Omental fat pad (tissue), 4 donors: Measurements from ENCODE around the gene RSPO4. TPM values are rescaled to one million over a fixed set of nuclear protein-coding genes. Genes with fewer than 3 reads are reported as not detected.

Source experiments
- ATAC-seq: fragments of 150-250 bp; one replicate; pipeline ENCODE4 v1.9.1; 2016; ENCODE audit warnings: mild to moderate bottlenecking, moderate library complexity; ENCODE audit not compliant: low FRiP score
- DNase-seq: peaks from one replicate; pipeline ENCODE4 v3.0.0-alpha.2; 2019; ENCODE audit warnings: low spot score
- CTCF ChIP-seq, 3 donors: fragments of 450-650 bp; IDR thresholded peaks; one replicate each; pipeline ENCODE4 v1.5.1; 2016 to 2017; ENCODE audit warnings: antibody characterized with exemption in 3 of 3, mild to moderate bottlenecking in 3 of 3, moderate library complexity in 2 of 3
- total RNA-seq, 4 donors: library from RNA; depleted of rRNA; stranded (reverse); fragments of >200 nt; gene quantifications; one replicate each; pipeline ENCODE4 v1.1.0, GENCODE V29; 2016

RSPO4 gene
- total RNA-seq, 4 donors from 2014 or later = not detected

DNA sequence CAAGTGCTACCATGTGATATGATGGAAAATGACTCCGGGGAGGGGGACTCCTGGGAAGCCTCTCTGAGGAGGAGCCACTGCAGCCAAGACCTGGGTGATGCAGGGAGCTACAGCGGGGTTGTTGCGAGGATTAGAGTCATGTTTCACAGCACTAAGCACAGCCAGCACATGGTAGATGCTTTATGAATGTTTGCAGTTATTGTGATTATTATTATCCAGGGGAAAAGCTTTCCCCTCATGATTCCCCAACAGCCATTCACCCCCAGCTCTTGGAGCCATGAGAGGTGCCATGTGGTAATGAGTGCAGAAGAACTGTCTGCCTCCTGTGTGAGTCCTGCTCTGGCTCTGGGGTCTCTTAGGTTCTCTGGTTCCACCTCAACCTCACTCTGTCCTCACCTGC is 39.9 kb downstream of the RSPO4 start:
- DNase-seq (no peak), ATAC-seq (no peak)
- TF ChIP-seq CTCF (IDR thresholded peaks at IDR 0.05) = no peak

GRCh38 chr20:961768-962167 is 40.3 kb downstream of the RSPO4 start:
- DNase-seq = no peak
- ATAC-seq = no peak
- no peak for TF ChIP-seq CTCF (IDR thresholded peaks at IDR 0.05)

DNA sequence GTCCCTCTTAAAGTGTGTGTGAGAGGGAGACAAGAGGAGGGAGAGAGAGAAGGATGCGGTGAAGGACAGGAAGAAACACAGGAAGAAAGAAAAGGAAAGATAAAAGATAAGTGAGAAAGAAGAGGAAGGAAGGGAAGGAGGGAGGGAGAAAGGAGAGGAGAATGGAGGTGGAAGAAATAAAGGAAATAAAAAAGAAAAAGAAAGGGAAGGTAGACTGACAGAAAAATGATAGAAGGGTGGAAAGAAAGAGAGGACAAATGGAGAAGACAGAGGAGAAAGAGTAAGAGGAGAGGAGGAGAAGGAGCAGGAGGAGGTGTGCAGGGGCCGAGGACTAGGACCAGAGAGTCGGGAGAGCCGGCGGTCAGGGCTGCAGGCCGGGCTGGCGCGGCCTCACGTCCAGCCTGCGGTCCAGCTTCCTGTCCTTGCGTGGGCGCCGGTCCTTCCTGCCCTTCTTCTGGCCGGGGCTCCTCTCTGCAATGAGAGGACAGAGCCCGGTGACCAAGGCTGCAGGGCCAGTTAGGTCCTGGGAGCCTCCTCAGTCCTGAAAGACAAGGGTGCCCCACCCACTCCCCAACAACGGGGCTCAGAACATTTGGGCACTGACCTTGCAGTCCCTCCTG is 42.0 kb downstream of the RSPO4 start:
- ATAC-seq (no peak), DNase-seq (no peak)
- TF ChIP-seq CTCF (IDR thresholded peaks at IDR 0.05) = no peak

DNA sequence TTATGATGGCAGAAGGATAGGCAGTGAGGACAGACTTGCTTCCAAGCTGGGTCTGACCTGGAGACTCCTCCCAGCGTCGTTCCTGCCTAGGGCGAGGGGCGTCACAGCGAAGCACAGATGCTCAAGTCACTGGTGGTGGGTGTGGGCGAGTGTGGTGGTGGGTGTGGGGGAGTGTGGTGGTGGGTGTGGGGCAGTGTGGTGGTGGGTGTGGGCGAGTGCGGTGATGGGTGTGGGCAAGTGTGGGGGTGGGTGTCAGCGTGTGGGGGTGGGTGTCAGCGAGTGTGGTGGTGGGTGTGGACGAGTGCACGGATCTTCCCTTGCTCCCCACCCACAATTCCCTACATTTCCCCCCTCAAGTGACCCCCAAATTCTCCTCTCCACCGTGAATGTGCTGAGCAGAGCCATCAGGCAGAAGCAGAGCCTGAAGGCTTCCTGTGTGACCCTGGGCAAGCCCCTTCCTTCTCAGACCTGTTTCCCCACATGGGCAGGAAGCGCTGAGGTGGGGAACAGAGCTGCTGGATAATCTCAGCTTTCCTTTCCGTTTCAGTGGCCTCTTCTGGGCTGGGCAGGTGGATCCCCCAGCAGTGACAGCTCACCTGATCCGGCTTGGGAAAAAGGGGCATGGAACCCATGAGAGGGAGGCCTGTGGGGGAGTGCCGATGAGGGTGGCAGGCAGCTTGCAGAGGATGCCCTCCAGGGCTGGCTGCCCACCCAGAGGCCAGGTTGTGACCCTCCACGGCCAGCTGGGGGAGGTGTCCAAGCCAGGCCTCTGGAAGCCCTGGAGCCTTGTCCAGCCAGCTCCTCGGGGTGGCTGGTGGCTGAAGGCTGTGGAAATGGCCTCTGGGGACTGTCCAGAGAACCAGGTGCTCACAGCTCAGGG is 42.9 kb downstream of the RSPO4 start:
- TF ChIP-seq CTCF (IDR thresholded peaks at IDR 0.05) = no peak
- DNase-seq (no peak), ATAC-seq (no peak)

GRCh38 chr20:957544-957943 is 44.6 kb downstream of the RSPO4 start:
- DNase-seq (no peak), ATAC-seq (no peak)
- no peak for TF ChIP-seq CTCF (IDR thresholded peaks at IDR 0.05)

GRCh38 chr20:956330-956951 is 45.7 kb downstream of the RSPO4 start:
- TF ChIP-seq CTCF (IDR thresholded peaks at IDR 0.05) = peak in 2 of 3 donors; percentile 78 to 88
- peak; percentile 66 for DNase-seq

More at GRCh38 chr20:956330-956951, 45.7 kb downstream of the RSPO4 start:
- peak; percentile 64 for ATAC-seq
